GM19035 (cell line): ENCODE measurements around the gene NGDN.
"Not testable (repeated sequence)": the region's sequence is repeated elsewhere in the genome, so short reads cannot be mapped to it uniquely, and the experiment has no call there.

Experiments
- ATAC-seq: cut with Tn5 transposase; IDR thresholded peaks from one replicate; pipeline ENCODE4 v1.9.1; 2021; ENCODE audit not compliant: unreplicated experiment

NGDN gene

DNA sequence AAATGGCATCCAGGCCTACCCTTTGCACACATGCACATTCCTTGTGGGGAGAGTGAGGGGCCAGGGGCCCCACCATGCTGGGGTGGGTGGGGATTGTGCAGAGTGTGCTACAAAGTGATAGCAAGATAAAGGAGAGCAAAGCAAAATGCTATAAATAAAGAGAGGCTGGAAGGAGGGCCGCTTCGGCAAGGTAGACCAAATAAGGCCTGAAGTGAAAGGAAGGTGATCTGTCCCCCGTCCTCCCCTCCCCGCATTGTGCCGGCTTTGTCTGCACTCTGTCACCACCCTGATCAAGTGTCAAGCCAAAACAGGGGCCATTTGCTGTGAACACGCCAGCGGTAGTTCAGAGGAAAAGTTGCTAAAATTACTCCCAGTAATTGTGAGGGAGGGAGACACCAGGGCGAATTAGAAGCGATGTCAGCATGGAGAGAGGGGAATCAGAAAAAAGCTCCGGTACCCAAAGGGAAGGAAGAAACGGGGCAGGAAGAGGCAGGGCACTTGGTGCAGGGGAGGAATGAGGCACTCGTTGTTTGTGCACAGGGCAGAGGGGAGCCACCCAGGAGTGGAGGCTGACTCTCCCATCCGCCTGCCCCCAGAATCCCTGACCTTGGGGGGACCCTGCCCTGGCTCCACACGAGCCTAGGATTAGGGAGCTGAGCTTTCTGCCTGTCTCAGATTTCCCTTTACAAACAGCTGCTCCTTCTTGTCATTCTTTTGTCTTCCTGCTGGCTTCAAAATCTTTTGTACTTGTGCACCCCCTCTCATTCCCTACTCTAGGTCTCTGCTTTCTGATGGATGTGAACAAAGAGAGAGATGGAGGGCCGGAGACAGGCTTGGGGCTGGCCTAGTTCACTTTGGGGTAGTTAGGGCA is 31.2 kb upstream of the NGDN start:
- no peak for ATAC-seq

DNA sequence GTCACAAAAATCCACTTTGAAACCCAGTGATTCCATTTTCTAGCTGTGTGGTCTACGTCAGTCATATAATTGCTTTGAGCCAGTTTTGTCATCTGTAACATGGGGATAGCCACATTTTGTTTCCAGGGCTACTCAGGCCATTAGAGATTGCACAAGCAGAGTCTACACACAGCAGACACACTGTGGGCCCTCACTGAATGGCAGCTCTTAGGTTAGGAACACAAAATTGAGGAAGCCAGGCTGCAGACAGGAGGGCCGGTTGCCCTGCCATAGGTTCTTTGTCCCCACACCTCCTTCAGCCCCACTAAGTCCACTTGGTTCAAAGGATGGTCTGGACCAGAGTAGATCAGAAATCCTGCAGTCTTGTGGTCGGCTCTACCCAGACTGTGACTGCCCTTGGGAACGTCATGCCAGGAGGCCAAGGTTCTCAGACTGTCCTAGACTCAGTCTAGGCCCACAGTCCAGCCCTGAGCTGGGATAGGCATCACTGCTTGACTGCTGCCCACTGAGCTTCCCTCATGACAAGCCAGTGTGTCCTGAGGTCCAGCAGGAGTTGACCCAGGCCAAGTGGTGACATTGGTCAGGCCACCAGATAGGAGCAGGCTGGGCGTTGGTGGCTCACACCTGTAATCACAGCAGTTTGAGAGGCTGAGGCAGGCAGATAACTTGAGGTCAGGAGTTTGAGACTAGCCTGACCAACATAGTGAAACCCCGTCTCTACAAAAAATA is 30.2 kb upstream of the NGDN start:
- ATAC-seq, result no peak

DNA sequence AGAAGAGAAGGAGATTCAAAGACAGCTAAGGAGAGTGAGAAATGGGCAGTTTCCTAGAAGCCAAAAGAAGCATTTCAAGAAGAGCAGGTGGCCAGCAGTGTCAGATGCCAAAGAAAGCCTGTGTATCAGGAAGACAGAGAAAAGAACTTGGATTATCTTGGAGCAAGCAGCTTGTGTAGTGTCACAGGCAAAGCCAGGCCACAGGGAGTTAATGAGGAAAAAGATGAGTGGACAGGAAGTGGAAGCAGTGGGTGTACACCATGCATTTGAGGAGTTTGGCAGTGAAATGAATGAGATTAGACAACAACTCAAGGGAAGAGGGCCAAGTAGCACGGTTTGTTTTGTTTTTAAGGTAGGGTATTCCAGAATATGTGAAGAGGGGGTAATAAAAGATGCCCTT is 28.4 kb upstream of the NGDN start:
- ATAC-seq, result no peak

DNA sequence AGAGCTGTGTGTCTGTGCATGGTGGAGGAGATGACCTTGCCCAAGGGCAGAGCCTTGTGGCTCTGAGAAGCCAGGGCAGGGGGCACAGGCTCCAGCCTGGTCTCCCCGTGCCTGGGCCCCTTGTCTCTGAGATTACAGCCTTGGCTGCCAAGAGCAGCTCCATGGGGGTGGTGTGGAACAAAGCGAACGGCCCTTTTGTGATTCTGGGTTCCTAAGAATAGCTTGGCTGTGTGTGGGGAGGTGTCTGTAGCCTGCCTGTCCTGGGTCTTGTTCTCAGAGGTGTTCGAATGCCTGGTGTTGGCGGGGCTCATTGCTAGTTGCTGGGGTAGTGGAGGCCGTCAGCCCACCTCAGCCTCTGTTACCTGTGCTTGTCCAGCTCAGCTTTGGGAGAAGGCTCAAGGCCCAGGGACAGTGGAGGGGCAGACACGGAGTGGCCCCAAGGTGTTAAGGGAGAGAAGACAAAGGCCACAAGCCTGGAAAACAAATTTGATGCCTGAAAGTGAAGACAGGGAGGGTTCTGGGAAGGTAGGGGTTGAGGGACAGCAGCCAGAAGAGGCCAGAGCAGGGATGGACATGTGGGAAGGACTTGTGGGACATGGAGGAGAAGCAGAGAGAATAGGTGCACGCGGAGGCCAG is 26.7 kb upstream of the NGDN start:
- no peak for ATAC-seq

DNA sequence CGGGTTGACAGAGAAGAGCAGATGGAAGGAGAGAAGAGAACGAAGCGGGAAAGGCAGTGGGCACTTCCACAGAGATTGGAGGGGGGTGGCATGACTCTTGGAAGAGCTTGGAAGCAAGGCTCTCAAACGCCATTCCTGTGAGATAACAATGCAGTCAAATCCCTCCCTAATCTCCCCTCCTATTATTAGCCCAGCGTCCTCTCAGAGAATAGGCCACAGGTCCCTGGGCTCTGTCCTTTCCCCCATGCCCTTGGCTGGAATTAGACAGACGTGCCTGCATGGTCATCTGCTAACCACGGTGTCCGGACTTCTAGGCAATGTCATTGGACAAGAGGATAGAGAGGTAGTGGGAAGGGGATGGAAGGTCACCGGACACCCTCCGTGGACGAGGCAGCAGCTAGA is 26.1 kb upstream of the NGDN start:
- ATAC-seq, result no peak

DNA sequence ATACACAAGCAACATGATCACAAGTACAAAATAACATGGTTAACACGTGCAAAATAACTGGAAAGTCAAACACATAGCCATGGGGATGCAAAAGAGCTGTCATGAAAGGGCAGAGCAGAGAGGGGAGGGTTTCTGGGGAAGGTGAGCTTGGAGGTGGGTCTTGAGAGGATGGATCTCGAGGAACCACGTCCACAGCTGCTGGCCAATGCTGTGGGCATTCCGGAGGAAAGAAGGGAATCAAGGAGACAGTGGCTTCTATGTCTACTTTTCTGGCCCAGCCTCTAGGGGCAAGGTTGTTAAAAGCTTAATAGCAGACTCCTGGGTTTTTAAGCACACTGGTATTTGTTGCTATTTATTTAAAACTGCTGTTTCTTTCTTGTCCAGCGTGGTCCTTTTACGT is 25.6 kb upstream of the NGDN start:
- ATAC-seq, result no peak

DNA sequence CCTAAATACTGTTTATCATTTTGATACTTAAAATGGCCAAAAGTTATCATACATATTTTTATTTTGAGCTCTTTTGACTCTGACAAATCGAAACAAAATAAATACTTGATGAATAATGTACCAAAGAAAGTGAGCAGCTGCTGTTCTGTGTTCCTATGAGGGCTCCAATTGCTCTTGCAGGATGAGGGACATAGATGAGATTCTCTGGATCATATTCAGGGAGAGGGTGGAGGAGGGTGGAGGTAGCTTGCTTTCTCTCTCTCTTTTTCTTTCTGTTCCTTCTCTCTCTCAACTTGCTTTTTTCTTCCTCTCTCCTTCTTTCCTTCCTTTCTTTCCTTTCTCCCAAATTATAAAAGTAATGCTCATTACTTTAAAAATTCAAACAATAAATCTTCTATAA is 25.2 kb upstream of the NGDN start:
- ATAC-seq, result no peak

DNA sequence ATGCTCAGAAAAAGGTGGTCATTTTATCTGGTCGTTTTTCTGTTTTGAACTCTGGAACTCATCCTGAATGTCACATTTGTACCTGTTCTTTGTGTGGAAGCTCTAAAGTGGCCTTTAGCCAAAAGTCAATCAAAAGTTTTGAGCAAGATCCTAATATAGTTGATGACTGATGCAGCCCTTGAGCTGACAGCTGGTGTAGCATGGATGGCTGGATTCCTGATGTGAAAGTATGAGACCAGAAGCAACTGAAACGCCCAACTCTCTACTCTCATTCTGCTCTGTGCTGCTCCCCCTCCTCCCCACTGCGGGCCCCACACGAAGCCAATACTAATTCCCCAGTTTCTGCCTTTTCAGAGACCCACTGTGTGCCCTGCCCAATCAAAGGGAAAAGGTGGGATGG is 23.7 kb upstream of the NGDN start:
- ATAC-seq, result no peak

DNA sequence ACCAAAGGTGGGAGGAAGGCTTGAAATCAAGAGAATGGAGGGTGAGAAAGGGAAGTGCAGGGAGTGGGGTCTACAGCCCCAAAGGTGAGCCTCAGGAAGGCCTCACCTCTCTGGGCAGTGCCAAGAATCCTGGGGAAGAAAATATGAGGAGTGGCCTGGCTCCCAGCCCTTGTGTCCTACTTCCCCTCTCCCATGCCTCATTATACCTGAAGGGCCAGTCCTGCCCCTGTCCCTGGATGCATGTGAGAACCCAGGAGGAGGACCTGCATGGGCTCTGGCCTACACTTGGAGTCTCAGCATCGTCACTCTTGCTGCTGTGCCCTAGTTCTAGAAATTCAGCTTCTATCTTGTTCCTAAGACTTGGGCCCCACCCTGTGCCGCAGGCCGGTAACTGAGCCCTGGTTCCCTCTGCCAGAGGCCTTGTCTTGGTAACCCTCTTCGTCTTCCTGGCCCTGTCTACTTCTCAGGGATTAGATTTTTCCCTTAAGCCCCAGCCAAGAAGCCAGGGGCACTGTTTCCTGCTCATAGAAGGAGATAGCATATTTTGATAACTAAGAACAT is 23.1 kb upstream of the NGDN start:
- ATAC-seq, result no peak

DNA sequence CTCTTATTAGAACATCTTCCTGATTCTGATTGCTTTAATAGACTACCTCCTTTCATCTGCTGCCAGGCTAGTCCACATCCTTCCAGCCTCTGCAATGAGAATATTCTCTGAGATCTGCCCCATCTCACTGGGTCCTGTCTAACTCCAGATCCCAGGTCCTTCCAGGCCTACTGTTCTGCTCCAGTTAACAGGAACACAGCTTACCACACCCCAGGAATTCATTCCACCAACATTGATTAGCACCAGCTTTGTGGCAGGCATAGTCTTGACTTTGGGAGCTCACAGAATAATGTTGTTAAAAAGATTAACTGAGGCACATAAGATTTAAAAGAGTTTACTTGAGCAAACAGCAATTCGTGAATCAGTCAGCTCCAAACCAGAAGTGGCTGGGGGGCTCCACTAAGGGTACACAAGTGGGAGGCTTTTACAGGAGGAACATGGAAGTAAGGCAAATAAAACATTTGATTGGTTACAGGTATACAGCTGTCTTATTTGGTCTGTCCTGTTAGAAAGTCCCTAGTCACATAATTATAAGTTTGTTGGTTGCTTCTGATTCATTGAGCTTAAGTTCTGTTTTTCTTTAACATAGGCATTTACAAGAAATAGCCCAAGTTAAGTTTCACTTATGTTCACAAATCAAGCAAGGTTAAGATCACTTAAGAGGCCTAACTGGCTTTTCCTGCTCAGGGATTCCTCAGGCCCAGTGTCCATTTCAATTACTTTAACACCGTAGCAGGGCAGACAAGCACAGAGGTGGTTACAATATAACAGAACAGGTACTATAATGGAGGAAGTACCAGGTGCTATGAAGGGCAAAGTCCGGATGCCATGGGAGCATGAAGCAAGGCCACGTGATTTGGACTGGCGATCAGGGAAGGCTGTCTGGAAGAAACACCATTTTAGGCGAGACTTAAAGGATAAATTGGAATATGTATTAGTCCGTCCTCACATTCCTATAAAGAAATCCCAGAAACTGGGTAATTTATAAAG is 21.8 kb upstream of the NGDN start:
- ATAC-seq, result no peak

DNA sequence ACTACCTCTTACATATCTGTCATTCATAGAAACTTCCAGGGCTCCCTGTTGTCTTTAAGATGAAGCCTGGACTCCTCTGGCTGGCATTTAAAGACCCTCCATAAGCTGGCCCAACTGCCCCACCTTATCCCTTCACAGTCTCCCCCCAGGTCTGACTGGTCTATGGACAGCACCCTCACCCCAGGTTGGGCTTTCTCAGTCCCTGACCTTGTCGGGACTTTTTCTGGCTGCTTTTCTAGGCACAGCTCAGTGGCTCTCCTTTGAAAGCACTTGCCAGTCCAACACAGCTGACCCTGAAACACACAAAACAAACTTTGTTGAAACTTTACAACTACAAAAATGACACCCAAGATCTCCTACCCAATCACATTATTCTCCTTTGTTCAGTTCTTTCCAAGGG is 20.2 kb upstream of the NGDN start:
- ATAC-seq, result no peak

DNA sequence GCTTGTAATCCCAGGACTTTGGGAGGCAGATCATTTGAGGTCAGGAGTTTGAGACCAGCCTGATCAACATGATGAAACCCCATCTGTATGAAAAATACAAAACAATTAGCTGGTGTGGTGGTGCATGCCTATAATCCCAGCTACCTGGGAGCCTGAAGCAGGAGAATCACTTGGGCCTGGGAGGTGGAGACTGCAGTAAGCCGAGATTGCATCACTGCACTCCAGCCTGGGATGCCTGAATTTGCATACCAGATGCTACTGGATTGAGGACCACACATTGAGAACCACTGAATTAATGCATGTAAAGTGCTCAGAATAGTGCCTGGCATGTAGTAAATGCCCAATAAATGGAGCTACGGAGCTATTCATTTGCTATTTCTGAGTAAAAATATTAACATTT is 19.1 kb upstream of the NGDN start:
- no peak for ATAC-seq

DNA sequence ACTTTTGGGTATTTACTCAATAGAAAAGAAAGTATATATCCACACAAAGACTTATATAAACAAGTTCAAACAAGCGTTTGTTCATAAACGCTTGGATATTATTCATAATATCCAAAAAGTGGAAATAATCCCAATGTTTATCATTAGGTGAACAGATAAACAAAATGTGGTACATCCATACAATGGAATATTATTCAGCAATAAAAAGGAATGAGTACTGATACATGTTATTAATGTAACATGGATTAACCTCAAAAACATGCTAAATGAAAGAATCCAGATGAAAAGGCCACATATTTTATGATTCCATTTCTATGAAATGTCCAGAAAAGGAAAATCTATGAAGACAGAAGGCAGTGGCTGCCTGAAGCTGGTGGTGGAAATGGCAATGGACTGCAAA is 17.3 kb upstream of the NGDN start:
- ATAC-seq, result no peak

DNA sequence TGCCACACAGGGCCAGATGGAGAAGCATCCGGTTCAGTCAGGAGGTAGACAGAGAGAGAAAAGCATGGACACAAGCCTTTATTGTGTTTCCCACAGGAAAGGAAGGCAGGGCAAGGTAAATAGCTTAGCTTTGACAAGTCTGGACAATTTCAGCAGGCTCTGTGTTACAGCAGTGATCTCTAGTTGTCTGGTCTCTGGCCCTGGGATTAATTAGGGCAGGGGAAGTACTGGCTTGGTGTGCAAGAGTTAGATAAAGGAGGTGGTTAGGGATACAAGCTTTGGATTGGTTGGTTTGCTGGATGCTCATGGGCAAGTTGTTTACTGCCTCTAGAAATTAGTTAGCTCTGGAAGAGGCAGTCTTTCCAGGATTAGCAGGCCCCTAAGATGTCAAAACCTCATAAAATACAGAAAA is 15.1 kb upstream of the NGDN start:
- ATAC-seq, result no peak

DNA sequence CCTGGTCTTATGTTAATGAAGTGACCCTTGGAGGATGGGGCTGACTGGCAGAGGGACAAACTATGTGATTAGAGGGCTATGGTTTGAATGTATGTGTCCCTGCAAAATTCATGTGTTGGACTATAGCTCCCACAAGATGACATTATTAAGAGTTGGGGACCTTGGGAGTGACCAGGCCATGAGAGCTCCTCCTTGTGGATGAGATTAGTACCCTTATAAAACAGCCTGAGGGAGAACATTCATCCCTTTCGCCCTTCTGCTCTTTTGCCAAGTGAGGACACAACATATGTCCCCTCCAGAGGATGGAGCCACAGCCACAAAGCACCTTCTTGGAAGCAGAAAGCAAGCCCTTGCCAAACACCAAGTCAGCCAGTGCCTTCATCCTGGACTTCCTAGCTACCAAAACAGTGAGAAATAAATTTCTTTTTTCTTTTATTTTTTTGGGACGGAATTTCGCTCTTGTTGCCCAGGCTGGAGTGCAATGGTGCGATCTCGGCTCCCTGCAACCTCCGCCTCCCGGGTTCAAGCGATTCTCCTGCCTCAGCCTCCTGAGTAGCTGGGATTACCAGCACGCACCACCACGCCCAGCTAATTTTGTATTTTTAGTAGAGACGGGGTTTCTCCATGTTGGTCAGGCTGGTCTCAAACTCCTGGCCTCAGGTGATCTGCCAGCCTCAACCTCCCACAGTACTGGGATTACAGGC is 12.5 kb upstream of the NGDN start:
- ATAC-seq, result not testable (repeated sequence)

DNA sequence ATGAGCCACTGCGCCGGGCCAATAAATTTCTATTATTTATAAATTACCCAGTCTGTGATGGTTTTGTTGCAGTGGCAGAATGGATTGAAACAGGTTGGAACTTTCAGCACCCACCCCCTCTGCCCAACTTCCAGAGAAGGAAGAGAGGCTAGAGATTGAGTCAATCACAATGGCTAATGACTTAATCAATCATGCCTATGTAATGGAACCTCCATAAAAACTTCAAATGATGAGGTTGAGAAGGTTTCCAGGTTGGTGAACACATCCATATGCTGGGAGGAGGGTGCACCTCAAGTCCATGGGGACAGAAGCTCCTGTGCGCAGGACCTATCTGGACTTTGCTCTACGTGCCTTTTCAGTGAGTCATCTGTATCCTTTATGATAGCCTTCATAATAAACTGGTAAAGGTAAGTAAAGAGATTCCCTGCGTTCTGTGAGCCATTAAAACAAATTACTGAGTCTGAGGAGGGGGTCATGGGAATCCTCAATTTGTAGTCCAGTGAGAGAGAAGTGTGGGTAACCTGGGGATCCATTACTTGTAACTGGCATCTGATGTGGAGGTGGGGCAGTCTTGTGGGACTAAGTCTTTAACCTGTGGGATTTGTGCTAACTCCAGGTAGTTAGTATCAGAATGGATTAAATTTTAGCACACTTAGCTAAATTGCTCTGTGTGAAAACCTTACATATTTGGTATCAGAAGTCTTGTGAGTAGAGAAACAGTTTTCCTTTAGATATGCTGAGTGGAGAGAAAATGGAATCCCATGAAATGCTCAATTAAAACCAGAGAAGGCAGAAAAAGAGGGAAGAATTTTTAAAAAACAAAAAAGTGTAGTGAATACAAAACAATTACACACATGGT is 11.7 kb upstream of the NGDN start:
- no peak for ATAC-seq

DNA sequence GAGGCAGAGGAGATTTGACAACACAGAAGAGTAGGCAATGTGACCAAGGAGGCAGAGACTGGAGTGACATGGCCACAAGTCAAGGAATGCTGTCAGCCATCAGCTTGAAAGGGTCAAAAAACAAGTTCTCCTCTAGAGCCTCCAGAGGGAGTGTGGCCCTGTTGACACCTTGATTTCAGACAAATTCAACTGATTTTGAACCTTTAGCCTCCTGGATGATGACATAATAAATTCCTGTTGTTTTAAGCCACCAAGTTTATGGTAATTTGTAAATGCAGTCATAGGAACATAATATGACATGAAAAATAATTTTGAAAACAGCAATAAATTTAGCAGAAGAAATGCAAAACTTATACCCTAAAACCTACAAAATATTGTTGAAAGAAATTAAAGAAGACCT is 8.5 kb upstream of the NGDN start:
- no peak for ATAC-seq

DNA sequence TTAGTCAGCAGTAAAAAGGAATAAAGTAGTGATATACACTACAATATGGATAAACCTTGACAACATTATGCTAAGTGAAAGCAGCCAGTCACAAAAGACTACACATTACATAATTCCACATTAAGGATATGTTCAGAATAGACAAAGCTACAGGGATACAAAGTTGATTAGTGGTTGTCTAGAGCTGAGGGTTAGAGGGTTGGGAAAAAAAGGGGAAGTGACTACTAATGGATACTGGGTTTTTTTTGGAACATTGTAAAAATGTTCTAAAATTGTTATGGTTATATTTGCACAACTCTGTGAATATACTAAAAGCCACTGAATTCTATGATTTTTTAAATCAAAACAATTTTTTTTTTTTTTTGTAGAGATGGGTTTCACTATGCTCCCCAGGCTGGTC is 4.8 kb upstream of the NGDN start:
- no peak for ATAC-seq

DNA sequence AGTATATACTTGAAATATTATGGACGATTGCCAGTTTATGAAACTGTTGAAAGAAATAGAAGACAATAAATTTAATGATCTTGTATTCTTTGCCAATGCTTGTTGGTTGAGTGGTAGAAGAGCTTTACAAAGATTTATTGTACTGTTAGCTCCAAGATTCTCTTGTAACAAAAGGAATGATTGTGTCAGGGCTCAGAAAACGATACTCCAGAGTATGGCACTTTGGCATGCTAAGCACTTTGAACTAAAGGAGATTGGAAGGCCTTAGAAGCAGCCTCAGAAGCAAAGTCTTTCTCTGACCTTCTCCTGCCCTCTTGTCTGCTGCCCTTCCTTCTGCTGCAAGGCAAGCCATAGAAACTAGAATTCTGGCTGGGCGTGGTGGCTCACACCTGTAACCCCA is 4.2 kb upstream of the NGDN start:
- ATAC-seq, result no peak
